NCI-H2171 (cell line): Measurements from ENCODE around the gene HIVEP1.
A peak's percentile ranks its signal among the peaks of the same experiment; 100 is the strongest.

Experiments
- DNase-seq: peaks from one replicate; lab custom pipeline; 2025; lab: John Stamatoyannopoulos, UW

Gene HIVEP1

DNA sequence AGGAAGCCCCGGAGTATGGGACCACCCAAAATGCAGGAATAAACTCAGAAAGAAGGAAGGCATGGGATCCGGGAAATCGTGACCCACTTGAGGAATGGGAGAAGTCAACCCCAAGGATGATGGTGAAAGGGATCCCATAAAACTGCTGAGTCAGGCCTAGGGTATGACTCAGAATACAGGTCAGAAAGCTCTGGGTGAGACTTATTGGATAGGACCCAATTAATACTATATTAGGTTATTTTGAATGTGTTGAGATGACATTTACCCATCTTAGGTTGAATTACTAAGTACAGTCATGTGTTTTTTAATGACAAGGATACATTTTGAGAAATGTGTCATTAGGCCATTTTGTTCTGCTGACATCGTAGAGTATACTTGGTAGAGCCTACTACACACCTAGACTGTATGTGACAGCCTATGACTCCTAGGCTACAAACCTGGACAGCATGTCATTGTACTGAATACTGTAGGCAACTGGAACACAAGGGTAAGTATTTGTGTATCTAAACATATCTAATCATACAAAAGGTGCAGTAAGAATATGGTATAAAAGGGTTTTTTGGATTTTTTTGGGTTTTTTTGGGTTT lies 17.1 kb upstream of the HIVEP1 start:
- DNase-seq = no peak

GRCh38 chr6:11996751-11997150 lies 15.4 kb upstream of the HIVEP1 start:
- no peak for DNase-seq

DNA sequence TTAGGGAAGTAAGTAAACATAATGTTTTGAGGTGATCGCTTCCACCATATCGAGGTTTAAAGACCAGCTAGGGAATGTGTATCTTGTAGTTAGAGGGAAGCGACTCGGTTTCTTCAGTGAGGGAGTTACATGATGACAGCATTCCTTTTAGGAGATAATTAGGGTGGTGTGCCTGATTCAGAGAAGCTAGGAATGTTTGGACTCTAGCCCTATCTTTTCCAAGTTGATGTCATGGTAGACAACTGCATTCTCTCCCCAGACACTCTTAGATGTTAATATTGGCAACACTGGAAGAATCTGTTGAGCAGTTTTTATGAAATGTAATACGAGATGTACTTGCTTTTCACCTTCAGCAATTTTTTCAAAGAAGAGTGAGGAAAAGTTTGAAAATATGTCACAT lies 12.9 kb upstream of the HIVEP1 start:
- no peak for DNase-seq

DNA sequence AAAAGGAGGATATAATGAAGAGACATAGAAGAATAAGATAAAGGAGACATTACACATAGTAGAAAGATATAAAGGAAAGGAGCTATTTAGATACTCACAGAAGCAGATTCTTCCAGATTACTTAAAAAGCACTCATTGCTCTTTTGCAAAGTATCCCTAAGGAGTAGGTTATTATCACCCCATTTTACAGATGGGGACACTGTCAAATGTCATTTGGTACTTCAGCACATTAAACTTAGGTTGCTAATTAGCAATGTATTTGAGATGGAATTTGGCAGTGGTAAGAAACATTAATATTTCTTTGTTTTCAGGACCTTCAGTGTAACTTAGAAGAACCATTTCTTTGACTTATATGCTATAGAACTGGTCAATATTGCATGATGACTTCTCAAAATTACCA lies 11.9 kb upstream of the HIVEP1 start:
- DNase-seq = no peak

GRCh38 chr6:12001004-12001705 lies 11.0 kb upstream of the HIVEP1 start:
- no peak for DNase-seq

GRCh38 chr6:12001706-12002435 lies 10.2 kb upstream of the HIVEP1 start:
- DNase-seq = no peak

DNA sequence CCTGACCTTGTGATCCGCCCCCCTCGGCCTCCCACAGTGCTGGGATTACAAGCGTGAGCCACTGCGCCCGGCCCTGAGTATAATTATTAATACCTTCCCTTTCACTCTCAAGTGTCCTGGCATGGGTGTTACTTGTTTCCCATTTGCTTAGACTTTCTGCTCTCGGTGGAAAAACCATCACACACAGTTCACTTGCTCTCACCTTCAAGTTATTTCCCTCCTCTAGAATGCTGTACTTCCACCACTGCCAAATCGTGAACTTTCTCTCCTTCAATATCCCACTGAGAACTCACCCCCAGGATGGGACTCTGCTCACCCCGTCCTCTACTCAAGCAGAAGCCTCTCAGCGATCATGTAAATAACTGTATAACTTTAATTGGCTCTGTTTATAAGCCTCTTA lies 4.6 kb upstream of the HIVEP1 start:
- DNase-seq = no peak

DNA sequence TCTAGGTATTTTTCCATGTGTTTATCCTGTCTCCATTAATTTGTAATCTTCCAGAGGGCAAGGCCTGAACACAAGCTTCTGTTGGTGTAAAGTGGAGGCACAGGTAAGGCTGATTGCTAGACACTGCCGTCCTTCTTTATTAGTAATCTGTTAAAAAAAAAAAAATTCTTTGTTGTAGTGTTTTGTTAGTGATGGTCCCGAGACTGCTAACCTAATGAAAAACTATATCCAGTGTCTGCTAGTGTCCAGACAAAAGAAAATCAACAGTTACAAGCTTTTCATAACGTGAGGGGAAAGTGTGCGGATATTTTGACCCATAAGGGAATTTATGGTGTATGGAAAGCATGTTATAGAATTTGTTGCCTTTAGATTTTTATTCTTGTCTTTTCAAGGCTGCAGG lies 4.2 kb upstream of the HIVEP1 start:
- no peak for DNase-seq

DNA sequence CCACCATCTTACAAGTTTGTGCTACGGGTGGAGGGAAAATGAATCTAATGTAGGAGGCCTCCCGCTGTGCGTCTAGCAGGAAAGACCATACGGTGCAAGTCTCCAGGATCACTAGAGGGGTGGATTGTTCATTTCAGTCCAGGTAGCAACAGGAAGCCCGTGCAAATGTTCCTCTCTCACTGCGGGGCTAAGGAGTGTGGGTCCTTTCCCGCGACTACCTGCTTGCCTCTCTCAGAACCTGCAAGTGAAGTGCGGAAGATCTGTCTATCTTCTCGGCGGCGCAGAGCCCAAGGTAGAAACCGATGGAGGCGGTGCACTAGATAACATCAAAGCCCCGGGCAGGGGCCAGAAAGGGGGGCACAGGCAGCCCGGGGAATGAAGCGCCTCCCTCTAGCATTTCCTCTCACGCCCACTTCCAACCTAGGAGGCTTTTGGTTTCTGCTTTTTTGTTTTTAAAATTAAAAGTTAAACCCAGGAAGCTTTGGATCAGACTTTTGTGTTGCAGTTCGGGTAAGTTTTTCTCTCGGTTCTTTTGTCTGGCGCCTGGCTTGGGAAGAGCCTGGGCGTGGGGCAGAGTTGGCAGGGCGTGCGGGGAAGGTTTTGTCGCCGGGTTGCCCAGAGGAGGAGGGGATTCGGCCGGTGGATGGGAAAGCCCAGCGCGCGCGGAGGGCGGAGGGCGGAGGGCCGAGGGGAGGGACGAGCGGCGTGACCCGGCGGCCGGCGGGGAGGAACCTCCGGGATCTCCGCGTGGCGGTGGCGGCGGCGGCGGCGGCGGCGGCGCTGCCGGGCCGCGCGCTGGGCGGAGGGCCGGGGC lies 3.5 kb upstream of the HIVEP1 start:
- peak; percentile 79 for DNase-seq

GRCh38 chr6:12009180-12009685 lies 2.9 kb upstream of the HIVEP1 start:
- DNase-seq = no peak

DNA sequence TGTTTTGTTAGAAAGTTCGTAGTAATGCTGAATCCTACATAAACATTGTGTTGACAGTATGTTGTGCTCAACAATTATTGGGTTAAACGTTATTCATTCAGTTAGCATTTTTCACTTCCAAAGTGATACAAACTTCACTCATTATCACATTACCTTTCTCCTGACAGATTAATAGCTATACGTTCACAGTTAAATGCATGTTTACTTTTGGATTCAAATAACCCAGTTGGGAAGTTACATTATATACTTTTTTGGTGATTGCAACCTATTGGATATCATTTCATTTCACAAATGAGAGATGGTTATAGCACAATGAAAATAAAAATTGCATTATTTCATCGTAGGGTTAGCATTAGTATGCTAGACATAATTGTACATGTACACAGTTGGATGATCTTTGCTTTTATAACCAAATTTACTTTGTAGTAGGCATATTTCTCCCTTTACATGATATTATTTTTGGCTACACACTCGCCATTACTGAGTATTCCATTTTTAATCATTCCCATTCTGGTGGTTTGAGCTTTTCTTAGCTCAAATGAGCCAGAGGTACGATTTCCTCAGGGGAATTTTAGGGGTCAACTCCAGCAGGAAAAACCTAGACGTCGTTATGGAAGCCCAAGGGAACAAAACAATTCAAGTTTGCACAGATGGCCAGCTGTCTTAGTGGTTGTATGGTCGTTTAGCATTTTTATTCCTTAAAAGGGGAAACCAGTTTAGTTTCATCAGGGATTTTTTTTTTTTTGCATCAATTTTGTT lies 2.1 kb upstream of the HIVEP1 start:
- no peak for DNase-seq

- DNase-seq = peak; percentile 59
Measured at GRCh38 chr6:12010635-12011275, 1.4 kb upstream of the HIVEP1 start.

- peak; percentile 91 for DNase-seq
Measured at GRCh38 chr6:12011276-12012037, 655 bp upstream of the HIVEP1 start.

GRCh38 chr6:12012558-12013306 lies 620 bp downstream of the HIVEP1 start:
- peak; percentile 71 for DNase-seq

- DNase-seq = peak; percentile 24
Measured at GRCh38 chr6:12013307-12013719, 1.2 kb downstream of the HIVEP1 start.

DNA sequence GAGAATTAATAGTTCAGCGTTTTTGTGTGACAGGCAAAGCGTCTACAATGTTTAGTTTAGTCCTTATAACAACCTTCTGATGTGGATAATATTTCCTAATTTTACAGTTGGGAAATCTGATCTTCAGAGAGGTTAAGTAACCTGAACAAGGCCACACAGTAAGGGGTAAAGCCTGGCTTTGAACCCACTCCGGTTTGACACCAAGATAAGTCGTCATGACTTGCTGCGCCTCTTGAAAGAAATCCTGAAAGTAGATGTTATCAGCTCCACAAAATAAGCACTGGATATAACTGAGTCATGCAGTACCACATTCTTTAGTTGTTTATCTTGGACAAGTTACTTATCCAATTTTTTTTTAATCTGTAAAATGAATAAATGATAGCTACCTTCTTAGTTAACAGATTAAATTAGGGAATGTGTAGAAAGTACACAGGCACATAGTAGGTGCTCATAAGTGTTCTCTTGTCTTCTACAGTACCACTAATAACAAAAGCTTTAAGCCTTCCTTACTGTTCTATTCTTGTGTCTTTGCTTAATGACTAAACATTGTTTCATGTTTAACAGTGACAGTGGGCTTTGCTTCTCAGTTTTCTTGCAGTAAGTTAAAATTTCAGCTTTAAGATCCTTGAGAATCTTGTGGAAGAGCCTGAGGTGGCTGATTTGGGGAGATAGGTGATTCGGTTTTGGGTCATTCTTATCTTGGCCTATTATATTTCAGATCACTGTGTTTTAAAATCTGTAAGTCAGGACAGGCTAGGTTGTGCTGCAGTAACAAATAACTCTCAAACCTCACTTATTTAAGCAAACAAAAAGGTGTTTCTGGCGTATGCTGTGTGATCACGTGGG lies 2.1 kb downstream of the HIVEP1 start:
- DNase-seq = no peak

GRCh38 chr6:12014873-12015149 lies 2.7 kb downstream of the HIVEP1 start:
- DNase-seq = no peak

GRCh38 chr6:12017263-12017662 lies 5.2 kb downstream of the HIVEP1 start:
- DNase-seq = no peak

GRCh38 chr6:12017876-12018401 lies 5.8 kb downstream of the HIVEP1 start:
- DNase-seq = no peak
